HL-60 (cell line): Measurements from ENCODE around the gene PREPL.
A peak's percentile ranks its signal among the peaks of the same experiment; 100 is the strongest.

Source experiments
- DNase-seq, 2 experiments: peaks; one replicate each; pipeline ENCODE4 v3.0.0-alpha.2; 2010 to 2020; ENCODE audit warnings: low read depth in 1 of 2, low spot score in 1 of 2
- H3K27ac ChIP-seq: fragments of 250-450 bp; sonication (Bioruptor Pico); replicated peaks from 2 replicates; pipeline ENCODE4 v1.5.1; 2020; ENCODE audit warnings: mild to moderate bottlenecking, moderate library complexity
- H3K27me3 ChIP-seq: fragments of 250-450 bp; sonication (Bioruptor Pico); 2 replicates; pipeline ENCODE4 v1.5.1; 2021; ENCODE audit warnings: mild to moderate bottlenecking, moderate library complexity; ENCODE audit not compliant: insufficient read depth, poor library complexity, severe bottlenecking
- H3K4me3 ChIP-seq: replicated peaks from 2 replicates; pipeline ENCODE4 v1.5.1; 2011; ENCODE audit warnings: mild to moderate bottlenecking, control low read depth, low read length; ENCODE audit not compliant: insufficient read depth
- GABPA ChIP-seq: IDR thresholded peaks from 2 replicates; pipeline ENCODE4 v1.6.1; 2012; ENCODE audit warnings: low read depth
- POLR2AphosphoS5 ChIP-seq: IDR thresholded peaks from 2 replicates; pipeline ENCODE4 v1.6.1; 2012; ENCODE audit warnings: low read depth
- SPI1 ChIP-seq: IDR thresholded peaks from 2 replicates; pipeline ENCODE4 v1.6.1; 2012; ENCODE audit warnings: low read depth, mild to moderate bottlenecking, borderline replicate concordance
- TF ChIP-seq, protein P1 (sequence below): IDR thresholded peaks from one replicate; pipeline ENCODE4 v1.5.1; 2011; ENCODE audit warnings: low read length, control low read depth, inconsistent platforms; ENCODE audit not compliant: insufficient read depth
- TF ChIP-seq, protein P2 (sequence below): IDR thresholded peaks from 2 replicates; pipeline ENCODE4 v1.6.1; 2012; ENCODE audit warnings: low read depth; ENCODE audit not compliant: insufficient replicate concordance

Gene PREPL

DNA sequence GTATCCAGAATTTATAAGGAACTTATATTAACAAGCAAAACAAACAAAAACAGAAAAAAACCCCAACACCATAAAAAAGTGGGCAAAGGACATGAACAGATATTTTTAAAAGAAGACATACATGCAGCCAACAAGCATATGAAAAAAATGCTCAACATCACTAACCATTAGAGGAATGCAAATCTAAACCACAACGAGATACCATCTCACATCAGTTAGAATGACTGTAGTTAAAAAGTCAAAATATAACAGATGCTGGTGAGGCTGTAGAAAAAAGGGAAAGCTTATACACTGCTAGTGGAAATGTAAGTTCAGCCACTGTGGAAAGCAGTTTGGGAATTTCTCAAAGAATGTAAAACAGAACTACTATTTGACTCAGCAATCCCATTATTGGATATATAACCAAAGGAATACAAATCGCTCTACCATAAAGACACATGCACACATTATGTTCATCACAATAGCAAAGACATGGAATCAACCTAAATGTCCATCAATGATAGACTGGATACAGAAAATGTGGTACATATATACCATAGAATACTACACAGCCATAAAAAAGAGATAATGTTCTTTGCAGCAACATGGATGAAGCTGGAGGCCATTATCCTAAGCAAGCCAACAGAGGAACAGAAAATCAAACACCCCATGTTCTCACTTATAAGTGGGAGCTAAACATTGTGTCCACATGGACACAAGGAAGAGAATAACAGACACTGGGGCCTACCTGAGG, 25.3 kb downstream of the PREPL start:
- H3K27ac ChIP-seq, result no peak overlapping the region
- DNase-seq, result no peak
- no peaks in the 10 kb centered on the region for H3K27me3 ChIP-seq
- H3K4me3 ChIP-seq, result no peak overlapping the region
- TF ChIP-seq GABPA (no peak), POLR2AphosphoS5 (no peak)

DNA sequence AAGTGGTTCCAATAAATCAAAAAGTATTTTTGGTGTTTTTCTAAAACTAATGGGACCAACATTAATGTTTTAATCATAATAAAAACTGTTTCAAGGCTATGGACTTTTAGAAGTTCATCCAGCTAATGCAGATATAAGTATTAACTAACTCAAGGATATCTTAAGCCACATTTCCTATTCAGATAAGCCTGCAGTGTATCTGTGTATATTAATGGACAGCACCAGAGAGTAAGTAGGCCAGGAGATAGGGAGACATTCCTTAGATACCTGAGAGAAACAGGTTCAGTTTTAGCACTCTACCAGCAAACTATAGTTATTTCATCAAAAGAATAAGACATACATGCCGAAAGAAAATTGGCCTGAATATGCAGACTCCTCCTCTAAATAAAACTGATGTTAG, 27.3 kb downstream of the PREPL start:
- DNase-seq, result no peak
- H3K27ac ChIP-seq, result no peak overlapping the region
- H3K4me3 ChIP-seq, result no peak overlapping the region
- H3K27me3 ChIP-seq, result no peaks in the 10 kb centered on the region
- TF ChIP-seq, protein P1, sequence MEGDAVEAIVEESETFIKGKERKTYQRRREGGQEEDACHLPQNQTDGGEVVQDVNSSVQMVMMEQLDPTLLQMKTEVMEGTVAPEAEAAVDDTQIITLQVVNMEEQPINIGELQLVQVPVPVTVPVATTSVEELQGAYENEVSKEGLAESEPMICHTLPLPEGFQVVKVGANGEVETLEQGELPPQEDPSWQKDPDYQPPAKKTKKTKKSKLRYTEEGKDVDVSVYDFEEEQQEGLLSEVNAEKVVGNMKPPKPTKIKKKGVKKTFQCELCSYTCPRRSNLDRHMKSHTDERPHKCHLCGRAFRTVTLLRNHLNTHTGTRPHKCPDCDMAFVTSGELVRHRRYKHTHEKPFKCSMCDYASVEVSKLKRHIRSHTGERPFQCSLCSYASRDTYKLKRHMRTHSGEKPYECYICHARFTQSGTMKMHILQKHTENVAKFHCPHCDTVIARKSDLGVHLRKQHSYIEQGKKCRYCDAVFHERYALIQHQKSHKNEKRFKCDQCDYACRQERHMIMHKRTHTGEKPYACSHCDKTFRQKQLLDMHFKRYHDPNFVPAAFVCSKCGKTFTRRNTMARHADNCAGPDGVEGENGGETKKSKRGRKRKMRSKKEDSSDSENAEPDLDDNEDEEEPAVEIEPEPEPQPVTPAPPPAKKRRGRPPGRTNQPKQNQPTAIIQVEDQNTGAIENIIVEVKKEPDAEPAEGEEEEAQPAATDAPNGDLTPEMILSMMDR, result no peak
- no peak for TF ChIP-seq SPI1
- TF ChIP-seq GABPA, result no peak
- no peak for TF ChIP-seq POLR2AphosphoS5
- TF ChIP-seq, protein P2, sequence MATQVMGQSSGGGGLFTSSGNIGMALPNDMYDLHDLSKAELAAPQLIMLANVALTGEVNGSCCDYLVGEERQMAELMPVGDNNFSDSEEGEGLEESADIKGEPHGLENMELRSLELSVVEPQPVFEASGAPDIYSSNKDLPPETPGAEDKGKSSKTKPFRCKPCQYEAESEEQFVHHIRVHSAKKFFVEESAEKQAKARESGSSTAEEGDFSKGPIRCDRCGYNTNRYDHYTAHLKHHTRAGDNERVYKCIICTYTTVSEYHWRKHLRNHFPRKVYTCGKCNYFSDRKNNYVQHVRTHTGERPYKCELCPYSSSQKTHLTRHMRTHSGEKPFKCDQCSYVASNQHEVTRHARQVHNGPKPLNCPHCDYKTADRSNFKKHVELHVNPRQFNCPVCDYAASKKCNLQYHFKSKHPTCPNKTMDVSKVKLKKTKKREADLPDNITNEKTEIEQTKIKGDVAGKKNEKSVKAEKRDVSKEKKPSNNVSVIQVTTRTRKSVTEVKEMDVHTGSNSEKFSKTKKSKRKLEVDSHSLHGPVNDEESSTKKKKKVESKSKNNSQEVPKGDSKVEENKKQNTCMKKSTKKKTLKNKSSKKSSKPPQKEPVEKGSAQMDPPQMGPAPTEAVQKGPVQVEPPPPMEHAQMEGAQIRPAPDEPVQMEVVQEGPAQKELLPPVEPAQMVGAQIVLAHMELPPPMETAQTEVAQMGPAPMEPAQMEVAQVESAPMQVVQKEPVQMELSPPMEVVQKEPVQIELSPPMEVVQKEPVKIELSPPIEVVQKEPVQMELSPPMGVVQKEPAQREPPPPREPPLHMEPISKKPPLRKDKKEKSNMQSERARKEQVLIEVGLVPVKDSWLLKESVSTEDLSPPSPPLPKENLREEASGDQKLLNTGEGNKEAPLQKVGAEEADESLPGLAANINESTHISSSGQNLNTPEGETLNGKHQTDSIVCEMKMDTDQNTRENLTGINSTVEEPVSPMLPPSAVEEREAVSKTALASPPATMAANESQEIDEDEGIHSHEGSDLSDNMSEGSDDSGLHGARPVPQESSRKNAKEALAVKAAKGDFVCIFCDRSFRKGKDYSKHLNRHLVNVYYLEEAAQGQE, result no peak

DNA sequence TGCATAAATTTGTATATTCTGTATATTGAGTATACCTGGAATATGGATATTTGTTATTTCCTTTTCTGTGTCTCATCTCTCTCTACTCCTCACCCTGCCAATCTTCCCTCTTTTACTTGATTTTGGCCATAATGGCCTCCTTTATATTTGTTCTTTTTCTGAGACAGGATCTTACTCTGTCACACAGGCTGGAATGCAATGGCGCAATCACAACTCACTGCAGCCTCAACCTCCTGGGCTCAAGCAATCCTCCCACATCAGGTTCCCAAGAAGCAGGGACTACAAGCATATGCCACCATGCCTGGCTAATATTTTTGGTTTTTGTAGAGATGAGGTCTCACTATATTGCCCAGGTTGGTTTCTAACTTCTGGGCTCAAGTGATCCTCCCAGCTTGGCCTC, 30.5 kb downstream of the PREPL start:
- Histone ChIP-seq H3K27me3 (no peaks in the 10 kb centered on the region), H3K27ac (no peak overlapping the region), H3K4me3 (no peak overlapping the region)
- TF ChIP-seq, protein P2, result no peak
- TF ChIP-seq SPI1, result no peak
- TF ChIP-seq, protein P1, result no peak
- no peak for TF ChIP-seq GABPA
- no peak for TF ChIP-seq POLR2AphosphoS5
- DNase-seq, result peak in 1 of 2 experiments; percentile 10

DNA sequence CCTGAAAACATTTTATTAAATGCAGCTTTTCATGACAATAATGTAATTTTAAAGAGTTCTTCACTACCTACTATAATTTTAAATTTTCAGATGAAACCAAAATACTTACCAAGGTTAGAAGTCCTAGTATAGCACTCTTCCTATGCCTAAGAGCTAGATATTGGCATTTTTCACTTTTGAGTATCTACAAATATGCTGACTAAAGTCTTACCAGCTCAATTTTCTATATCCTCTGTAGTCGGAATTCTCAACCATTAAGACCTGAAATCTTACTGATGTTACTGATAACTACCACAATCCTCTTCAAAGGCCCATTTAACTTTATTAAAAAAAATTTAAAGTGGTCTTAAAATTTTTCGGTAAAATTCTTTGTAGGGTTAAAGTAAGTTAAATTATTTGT, 32.0 kb downstream of the PREPL start:
- H3K27ac ChIP-seq, result no peak overlapping the region

More for the DNA sequence above, 32.0 kb downstream of the PREPL start:
- Histone ChIP-seq H3K4me3 (no peak overlapping the region), H3K27me3 (no peaks in the 10 kb centered on the region)
- no peak for DNase-seq
- TF ChIP-seq SPI1 (no peak), GABPA (no peak), POLR2AphosphoS5 (no peak)
- TF ChIP-seq, protein P1, result no peak
- TF ChIP-seq, protein P2, result no peak
